ENCODE results near the gene COL18A1.

COL18A1 gene

DNA sequence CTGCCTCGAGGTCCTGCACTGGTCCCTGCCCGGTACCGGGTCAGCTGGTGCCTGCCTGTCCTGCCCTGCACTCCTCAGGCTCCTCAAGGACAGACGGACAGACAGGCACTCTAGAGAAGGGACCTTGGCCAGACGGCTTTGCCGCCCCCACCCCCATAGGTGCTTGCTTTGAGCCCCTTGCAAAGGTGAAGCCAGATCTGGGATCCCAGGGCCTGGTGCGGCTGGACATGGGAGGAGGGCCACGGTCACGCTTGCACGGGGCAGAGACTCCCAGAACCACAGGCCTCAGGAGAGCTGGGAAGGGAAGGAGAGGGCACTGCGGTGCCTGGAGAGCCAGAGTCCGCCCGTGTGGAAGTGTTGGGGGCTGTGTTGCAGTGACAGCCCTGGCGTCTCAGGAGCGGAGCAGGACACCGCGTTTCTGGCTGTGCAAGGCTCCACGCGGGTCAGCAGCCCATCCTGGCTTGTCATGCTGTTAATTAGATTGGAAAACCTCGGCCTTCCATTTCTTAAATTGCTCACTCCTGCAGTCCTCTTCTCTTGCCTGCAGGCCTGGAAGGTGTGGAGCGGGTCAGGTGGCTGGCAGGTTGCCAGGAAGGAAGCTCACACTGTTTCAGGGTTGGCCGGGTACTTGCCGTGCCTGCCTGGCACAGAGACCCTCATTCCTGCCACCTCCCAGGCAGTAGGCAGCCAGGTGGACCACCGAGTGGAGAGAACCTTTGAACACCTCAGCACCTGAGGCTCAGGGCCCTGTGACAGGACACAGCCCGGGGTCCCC is 16.3 kb downstream of the COL18A1 start:
- Histone ChIP-seq H3K4me3 (ENCODE audit: low read depth in 1 of 2, low read length in 2 of 2) (no peak overlapping the region), H3K27me3 (ENCODE audit: control insufficient read depth in 1 of 2, insufficient read depth in 2 of 2, low read length in 2 of 2) (no peaks in the 10 kb centered on the region), H3K36me3 (ENCODE audit: insufficient read depth, low read length) (no peaks in the 10 kb centered on the region), H3K9me3 (ENCODE audit: low read length) (no peaks in the 10 kb centered on the region), H3K4me1 (ENCODE audit: insufficient read depth, low read length) (no peaks in the 10 kb centered on the region), H3K27ac (ENCODE audit: low read depth, low read length) (no peak overlapping the region), H3K9ac (ENCODE audit: low read length) (no peak overlapping the region)

DNA sequence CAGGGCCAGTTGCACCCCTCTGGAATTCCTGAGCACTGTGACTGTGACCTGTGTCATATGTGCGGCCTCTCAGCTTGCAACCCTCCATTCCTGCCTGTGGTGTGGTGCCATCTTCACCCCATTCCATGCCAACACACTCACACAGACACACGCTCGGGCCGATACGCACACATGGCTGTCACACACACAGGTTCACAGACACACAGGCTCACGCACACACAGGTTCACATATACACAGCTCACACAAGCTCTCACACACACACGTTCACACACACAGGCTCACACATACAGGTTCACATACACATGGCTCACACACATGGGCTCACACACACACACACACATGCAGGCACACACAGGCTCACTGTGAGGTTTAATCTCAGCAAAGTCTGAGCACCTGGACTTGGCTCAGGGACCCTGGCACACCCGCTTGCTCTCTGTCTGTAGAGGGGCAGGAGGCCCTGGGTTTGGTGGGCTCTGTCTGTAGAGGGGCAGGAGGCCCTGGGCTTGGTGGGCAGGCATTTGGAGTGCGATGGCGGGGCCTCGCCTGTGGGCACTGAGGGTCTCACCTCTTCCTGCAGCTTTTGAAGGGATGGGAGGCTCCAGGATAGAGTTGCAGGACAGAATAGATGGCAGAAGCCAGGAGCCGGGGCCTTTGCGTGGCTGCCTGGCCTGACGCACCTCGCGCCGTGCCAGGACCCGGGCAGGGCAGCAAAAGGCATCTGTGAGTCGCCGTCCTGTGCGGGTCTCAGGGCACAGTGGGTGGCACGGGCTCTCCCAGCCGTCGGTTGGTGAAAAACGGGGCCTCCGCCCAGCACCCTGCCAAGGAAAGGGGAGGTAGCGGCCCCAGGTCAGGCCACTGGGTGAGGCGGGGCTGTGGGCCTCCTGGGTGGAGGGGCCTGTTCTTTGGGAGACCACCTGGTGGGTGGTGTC is 17.1 kb downstream of the COL18A1 start:
- Histone ChIP-seq H3K36me3 (ENCODE audit: insufficient read depth, low read length) (no peaks in the 10 kb centered on the region), H3K27ac (ENCODE audit: low read depth, low read length) (no peak overlapping the region), H3K9ac (ENCODE audit: low read length) (no peak overlapping the region), H3K4me3 (ENCODE audit: low read depth in 1 of 2, low read length in 2 of 2) (no peak overlapping the region), H3K4me1 (ENCODE audit: insufficient read depth, low read length) (no peaks in the 10 kb centered on the region), H3K9me3 (ENCODE audit: low read length) (no peaks in the 10 kb centered on the region), H3K27me3 (ENCODE audit: control insufficient read depth in 1 of 2, insufficient read depth in 2 of 2, low read length in 2 of 2) (no peaks in the 10 kb centered on the region)

DNA sequence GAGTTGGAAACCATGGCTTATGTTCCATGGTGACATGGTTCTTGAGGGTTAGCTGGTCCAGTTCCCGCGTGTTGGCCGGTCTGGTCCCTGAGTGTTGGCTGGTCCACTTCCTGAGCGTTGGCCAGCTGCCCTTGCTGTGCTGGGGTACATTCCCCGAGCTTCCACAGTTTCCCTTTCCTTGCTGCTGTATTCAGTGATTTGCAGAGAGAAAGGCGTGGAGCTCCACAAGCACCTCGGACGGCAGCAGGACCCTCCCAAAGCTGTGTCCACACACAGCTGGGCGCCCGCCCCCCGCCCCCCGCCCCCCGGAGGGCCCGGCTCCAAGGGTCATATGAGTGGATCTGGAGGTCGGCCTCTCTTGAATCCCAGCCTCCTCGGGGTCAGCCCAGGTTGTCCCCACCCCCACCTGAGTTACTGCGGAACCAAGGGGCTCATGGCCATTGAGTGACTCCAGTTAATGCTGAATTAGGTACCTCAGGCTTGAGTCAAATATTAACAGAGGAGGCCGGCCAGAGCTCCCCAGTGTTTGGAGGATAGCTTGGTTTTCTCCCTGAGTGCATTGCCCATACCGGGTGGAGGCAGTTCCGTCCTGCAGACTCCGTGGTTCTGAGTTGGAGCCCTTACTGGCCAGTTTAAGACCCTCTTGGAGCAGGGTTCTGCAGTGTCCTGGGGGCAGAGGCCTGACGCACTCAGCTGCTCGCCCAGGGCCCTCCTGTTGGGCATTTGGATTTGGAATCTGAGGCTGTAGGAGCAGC is 18.4 kb downstream of the COL18A1 start:
- Histone ChIP-seq H3K4me1 (ENCODE audit: insufficient read depth, low read length) (peaks cover 4% of the 10 kb centered on the region), H3K4me3 (ENCODE audit: low read depth in 1 of 2, low read length in 2 of 2) (no peak overlapping the region), H3K9ac (ENCODE audit: low read length) (no peak overlapping the region), H3K27me3 (ENCODE audit: control insufficient read depth in 1 of 2, insufficient read depth in 2 of 2, low read length in 2 of 2) (no peaks in the 10 kb centered on the region), H3K27ac (ENCODE audit: low read depth, low read length) (no peak overlapping the region), H3K9me3 (ENCODE audit: low read length) (no peaks in the 10 kb centered on the region), H3K36me3 (ENCODE audit: insufficient read depth, low read length) (no peaks in the 10 kb centered on the region)

DNA sequence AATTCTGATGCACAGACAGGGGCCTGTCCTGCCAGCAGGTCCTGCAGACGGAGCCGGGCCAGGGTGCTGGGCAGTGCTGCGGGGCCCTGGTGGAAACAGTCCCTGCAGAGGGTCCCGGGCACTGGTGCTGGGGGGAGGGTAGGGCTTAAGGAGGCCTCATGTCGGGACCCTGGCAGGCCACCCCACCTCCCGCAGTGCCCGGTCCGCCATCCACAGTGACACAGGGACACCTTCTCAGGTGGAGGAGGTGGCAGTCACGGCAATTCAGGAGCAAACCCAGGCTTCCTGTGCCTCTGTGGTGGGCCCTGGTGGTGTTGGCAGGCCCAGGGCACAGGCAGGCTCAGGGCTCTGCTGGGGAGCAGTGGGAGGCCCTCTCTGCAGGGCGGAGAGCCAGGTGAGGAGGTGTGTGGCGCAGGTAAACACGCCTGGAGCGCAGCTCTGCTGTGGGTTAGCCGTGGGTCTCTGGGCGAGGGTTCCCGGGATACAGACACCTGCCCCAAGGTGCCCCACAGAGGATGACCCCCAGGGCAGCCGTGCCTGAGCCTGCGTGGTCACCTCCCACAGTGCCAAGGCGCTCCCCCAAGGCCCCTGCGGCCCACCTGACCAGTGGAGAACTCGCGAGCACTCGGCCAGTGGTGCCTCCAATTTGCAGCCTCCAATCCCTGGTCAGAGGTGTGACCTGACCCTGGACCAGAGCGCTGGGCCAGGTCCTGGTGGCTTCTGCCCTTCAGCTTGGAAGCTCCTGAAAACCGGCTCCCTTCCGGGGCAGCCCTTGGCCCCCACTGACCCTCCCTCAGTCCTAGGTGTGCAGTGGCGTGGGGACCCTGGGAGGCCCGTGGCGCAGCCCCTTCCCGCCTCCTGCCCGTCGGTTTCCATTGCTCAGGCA is 19.2 kb downstream of the COL18A1 start:
- Histone ChIP-seq H3K9ac (ENCODE audit: low read length) (no peak overlapping the region), H3K27me3 (ENCODE audit: control insufficient read depth in 1 of 2, insufficient read depth in 2 of 2, low read length in 2 of 2) (no peaks in the 10 kb centered on the region), H3K9me3 (ENCODE audit: low read length) (no peaks in the 10 kb centered on the region), H3K4me1 (ENCODE audit: insufficient read depth, low read length) (peaks cover 4% of the 10 kb centered on the region), H3K36me3 (ENCODE audit: insufficient read depth, low read length) (no peaks in the 10 kb centered on the region), H3K4me3 (ENCODE audit: low read depth in 1 of 2, low read length in 2 of 2) (no peak overlapping the region), H3K27ac (ENCODE audit: low read depth, low read length) (no peak overlapping the region)

DNA sequence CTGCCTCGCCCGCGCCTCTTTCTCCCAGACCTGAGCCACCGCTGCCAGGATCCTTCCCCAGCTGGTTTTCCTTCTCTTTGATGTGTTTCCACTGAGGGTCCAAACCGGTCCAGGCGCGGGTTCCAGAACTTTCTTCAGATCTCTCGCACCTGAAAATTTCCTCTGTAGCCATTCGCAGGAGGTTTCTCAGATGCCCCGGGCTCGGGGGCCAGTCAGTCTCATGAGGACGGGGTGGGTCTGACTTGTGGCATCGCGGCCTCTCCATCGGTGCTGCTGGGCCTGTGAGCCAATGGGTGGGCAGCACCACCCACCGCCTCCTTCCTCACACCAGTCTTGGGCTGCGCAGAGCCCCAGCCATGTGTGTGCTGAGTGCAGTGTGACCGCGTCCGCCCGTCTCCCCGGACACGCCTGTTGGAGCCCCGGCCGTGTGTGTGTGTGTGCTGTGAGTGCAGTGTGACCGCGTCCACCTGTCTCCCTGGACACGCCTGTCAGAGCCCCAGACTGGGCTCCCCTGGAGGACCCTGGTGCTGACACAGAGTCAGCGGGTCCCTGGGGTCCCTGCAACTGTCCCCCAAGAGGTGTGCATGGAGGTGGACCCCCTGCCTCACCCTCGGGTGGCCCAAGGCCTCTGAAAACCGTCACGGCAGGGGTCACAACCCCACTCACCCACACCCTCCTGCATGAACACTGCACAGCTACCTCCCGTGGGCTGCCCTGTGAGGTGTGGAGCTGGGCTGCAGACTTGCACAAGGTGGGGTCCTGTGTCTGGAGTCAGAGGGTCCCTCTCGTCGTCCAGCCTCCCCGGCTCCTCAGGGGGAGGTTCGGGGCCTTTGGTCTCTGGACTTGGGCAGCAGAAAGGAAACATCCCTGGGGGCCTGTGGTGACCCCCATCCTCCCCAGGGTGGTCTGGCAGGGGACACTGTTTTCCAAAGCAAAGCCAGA is 20.2 kb downstream of the COL18A1 start:
- H3K4me1 ChIP-seq (ENCODE audit: insufficient read depth, low read length): peaks cover 4% of the 10 kb centered on the region

DNA sequence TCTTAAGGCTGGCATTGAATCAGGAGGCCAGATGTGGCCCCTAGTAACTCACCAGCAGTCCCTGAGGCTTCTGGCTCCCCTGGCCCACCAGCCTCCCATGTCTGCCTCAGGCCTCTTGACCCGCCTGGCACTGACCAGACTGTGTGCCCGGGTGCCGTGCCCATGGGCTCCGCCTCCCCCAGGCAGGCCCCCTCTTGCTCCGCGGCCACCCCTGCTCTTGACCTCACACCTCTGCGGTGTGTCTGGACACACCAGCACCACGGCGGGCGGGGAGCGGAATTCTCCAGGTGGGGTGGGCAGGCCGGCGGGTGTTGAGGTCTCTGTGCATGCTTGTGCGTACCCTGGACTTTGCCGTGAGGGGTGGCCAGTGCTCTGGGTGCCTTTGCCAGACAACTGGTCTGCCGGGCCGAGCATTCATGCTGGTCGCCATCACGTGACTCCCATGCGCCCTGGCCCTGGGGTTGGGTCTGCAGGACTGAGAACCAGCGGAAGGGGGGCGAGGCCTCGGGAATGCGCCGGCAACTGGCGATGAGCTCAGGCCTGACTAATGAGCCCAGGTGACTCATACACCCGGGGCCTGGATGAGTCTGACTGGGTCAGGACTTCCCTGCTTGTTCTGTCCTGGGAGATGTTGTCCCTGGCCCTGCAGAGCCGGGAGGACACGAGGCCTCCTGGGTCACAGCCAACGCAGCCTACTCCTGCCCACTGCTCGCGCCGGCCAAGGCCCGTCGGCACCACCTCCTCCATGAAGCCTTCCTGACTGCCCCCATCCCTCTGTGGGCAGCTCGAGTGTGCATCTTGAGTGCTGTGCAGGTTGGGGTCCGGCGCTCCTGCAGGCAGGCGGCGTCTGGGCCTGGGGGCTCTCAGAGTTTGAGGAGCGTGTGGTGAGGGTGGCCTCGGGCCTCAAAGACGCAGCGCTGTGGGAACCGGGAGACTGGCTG is 22.6 kb downstream of the COL18A1 start:
- Histone ChIP-seq H3K27me3 (ENCODE audit: control insufficient read depth in 1 of 2, insufficient read depth in 2 of 2, low read length in 2 of 2) (no peaks in the 10 kb centered on the region), H3K9ac (ENCODE audit: low read length) (no peak overlapping the region), H3K4me1 (ENCODE audit: insufficient read depth, low read length) (peaks cover 14% of the 10 kb centered on the region), H3K27ac (ENCODE audit: low read depth, low read length) (no peak overlapping the region), H3K9me3 (ENCODE audit: low read length) (no peaks in the 10 kb centered on the region), H3K36me3 (ENCODE audit: insufficient read depth, low read length) (no peaks in the 10 kb centered on the region), H3K4me3 (ENCODE audit: low read depth in 1 of 2, low read length in 2 of 2) (no peak overlapping the region)

More for the DNA sequence above, 20.2 kb downstream of the COL18A1 start:
- Histone ChIP-seq H3K27ac (ENCODE audit: low read depth, low read length) (no peak overlapping the region), H3K9me3 (ENCODE audit: low read length) (no peaks in the 10 kb centered on the region), H3K27me3 (ENCODE audit: control insufficient read depth in 1 of 2, insufficient read depth in 2 of 2, low read length in 2 of 2) (no peaks in the 10 kb centered on the region), H3K9ac (ENCODE audit: low read length) (no peak overlapping the region), H3K36me3 (ENCODE audit: insufficient read depth, low read length) (no peaks in the 10 kb centered on the region), H3K4me3 (ENCODE audit: low read depth in 1 of 2, low read length in 2 of 2) (no peak overlapping the region)

DNA sequence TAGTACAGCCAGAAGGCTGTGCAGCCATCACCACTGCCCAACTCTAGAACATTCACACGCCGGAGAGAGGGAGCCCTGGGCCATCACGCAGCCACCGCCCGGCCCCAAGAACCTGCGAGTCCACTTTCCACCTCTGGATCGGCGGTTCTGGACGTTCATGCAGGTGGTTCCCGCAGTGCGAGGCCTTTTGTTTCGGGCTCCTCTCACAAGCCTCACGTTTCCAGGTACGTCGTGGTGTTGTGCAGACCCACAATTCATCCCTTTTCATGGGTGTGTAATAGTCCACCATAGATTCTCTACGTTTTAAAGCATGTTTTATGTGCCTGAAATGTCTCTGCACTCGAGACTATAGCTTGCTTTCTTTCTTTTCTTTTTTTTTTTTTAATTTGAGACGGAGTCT is 23.6 kb downstream of the COL18A1 start:
- no peak overlapping the region for H3K9ac ChIP-seq (ENCODE audit: low read length)
- no peaks in the 10 kb centered on the region for H3K27me3 ChIP-seq (ENCODE audit: control insufficient read depth in 1 of 2, insufficient read depth in 2 of 2, low read length in 2 of 2)
- no peak overlapping the region for H3K4me3 ChIP-seq (ENCODE audit: low read depth in 1 of 2, low read length in 2 of 2)
- H3K4me1 ChIP-seq (ENCODE audit: insufficient read depth, low read length): peaks cover 18% of the 10 kb centered on the region
- H3K36me3 ChIP-seq (ENCODE audit: insufficient read depth, low read length): no peaks in the 10 kb centered on the region
- H3K27ac ChIP-seq (ENCODE audit: low read depth, low read length): no peak overlapping the region
- H3K9me3 ChIP-seq (ENCODE audit: low read length): no peaks in the 10 kb centered on the region

DNA sequence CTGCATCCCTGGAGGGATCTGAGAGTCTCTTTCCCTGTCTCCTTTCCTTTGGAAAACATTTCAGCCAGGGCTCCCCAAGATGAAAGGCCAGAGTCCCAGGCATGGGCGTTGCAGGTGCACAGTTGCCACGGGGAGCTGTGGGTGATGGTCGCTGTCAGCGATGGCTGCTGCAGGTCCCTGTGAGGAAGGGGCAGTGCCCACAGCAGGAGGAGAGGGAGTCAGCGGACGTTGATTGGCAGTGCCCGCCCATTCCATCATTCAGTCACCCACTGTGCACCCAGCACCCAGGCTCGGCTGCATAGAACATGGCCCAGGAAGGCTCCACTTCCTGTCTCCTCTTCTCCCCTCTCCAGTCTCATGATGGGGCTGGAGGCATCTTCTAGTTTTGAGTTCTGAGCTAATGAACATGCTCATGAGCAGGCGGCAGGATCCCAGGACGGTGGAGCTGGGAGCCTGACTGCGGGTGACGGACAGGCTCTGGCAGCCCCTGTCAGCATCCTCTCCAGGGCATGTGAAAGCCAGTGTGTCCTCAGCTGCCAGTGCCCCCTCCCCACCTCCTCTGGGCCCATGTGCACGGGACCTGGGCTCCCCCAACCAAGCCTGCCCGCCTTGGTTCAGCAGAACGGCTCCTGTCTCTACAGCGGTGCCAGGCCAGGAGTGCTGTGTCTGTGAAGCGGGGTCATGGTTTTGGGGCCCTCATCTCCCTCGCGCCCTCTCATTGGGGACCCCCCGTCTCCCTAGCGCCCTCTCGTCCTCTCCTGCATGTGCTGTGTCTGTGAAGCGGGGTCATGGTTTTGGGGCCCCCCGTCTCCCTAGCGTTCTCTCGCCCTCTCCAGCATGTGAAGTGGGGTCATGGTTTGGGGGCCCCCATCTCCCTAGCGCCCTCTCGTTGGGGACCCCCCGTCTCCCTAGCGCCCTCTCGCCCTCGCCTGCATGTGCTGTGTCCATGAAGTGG is 24.5 kb downstream of the COL18A1 start:
- H3K9me3 ChIP-seq (ENCODE audit: low read length): no peaks in the 10 kb centered on the region
- H3K27me3 ChIP-seq (ENCODE audit: control insufficient read depth in 1 of 2, insufficient read depth in 2 of 2, low read length in 2 of 2): no peaks in the 10 kb centered on the region
- H3K36me3 ChIP-seq (ENCODE audit: insufficient read depth, low read length): no peaks in the 10 kb centered on the region
- H3K9ac ChIP-seq (ENCODE audit: low read length): no peak overlapping the region
- peaks cover 18% of the 10 kb centered on the region for H3K4me1 ChIP-seq (ENCODE audit: insufficient read depth, low read length)
- H3K4me3 ChIP-seq (ENCODE audit: low read depth in 1 of 2, low read length in 2 of 2): no peak overlapping the region
- no peak overlapping the region for H3K27ac ChIP-seq (ENCODE audit: low read depth, low read length)
